ENCODE data around the gene C16orf54.
A peak's percentile ranks its signal among the peaks of the same experiment; 100 is the strongest.
"Not testable (repeated sequence)": the region's sequence is repeated elsewhere in the genome, so short reads cannot be mapped to it uniquely, and the experiment has no call there.

The C16orf54 gene

GRCh38 chr16:29738514-29738913, 7.3 kb downstream of the C16orf54 start:
- peak; percentile 71 for DNase-seq

GRCh38 chr16:29737713-29738112, 8.1 kb downstream of the C16orf54 start:
- DNase-seq = no peak

- DNase-seq = no peak
These were observed 9.0 kb downstream of the C16orf54 start for GRCh38 chr16:29736764-29737163.

GRCh38 chr16:29736112-29736511, 9.7 kb downstream of the C16orf54 start:
- DNase-seq = no peak

- DNase-seq = no peak
These were observed 11.0 kb downstream of the C16orf54 start for GRCh38 chr16:29734786-29735185.

- peak; percentile 23 for DNase-seq
These were observed 13.8 kb downstream of the C16orf54 start for GRCh38 chr16:29731768-29732601.

GRCh38 chr16:29730649-29731048, 15.1 kb downstream of the C16orf54 start:
- no peak for DNase-seq

- DNase-seq = no peak
These were observed 16.7 kb downstream of the C16orf54 start for GRCh38 chr16:29729116-29729521.

- DNase-seq = no peak
These were observed 18.3 kb downstream of the C16orf54 start for GRCh38 chr16:29727452-29727851.

- no peak for DNase-seq
These were observed 18.9 kb downstream of the C16orf54 start for GRCh38 chr16:29726845-29727377.

GRCh38 chr16:29721167-29721879, 24.5 kb downstream of the C16orf54 start:
- peak; percentile 60 for DNase-seq

- DNase-seq = no peak
These were observed 25.1 kb downstream of the C16orf54 start for GRCh38 chr16:29720703-29721102.

- DNase-seq = no peak
These were observed 26.7 kb downstream of the C16orf54 start for GRCh38 chr16:29719063-29719462.

GRCh38 chr16:29717113-29717512, 28.7 kb downstream of the C16orf54 start:
- no peak for DNase-seq

GRCh38 chr16:29714972-29715371, 30.8 kb downstream of the C16orf54 start:
- no peak for DNase-seq

GRCh38 chr16:29714396-29714795, 31.4 kb downstream of the C16orf54 start:
- no peak for DNase-seq

- no peak for DNase-seq
These were observed 33.0 kb downstream of the C16orf54 start for GRCh38 chr16:29712809-29713208.

GRCh38 chr16:29710227-29711219, 35.3 kb downstream of the C16orf54 start:
- peak; percentile 32 for DNase-seq

GRCh38 chr16:29709657-29710056, 36.1 kb downstream of the C16orf54 start:
- DNase-seq = not testable (repeated sequence)

GRCh38 chr16:29708917-29709600, 36.7 kb downstream of the C16orf54 start:
- DNase-seq = no peak

- DNase-seq = not testable (repeated sequence)
These were observed 38.6 kb downstream of the C16orf54 start for GRCh38 chr16:29707160-29707559.

- DNase-seq = no peak
These were observed 40.8 kb downstream of the C16orf54 start for GRCh38 chr16:29705030-29705429.
